ENCODE results near the gene ARFIP2. TPM values are rescaled to one million over a fixed set of nuclear protein-coding genes. Genes with fewer than 3 reads are reported as not detected.

ARFIP2 gene, protein sequence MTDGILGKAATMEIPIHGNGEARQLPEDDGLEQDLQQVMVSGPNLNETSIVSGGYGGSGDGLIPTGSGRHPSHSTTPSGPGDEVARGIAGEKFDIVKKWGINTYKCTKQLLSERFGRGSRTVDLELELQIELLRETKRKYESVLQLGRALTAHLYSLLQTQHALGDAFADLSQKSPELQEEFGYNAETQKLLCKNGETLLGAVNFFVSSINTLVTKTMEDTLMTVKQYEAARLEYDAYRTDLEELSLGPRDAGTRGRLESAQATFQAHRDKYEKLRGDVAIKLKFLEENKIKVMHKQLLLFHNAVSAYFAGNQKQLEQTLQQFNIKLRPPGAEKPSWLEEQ
- 46.0 to 58.4 TPM (median 56.1 TPM) in 5 replicates for total RNA-seq (2022; extraction: Qiagen RNA extraction; ENCODE audit: low read depth)

DNA sequence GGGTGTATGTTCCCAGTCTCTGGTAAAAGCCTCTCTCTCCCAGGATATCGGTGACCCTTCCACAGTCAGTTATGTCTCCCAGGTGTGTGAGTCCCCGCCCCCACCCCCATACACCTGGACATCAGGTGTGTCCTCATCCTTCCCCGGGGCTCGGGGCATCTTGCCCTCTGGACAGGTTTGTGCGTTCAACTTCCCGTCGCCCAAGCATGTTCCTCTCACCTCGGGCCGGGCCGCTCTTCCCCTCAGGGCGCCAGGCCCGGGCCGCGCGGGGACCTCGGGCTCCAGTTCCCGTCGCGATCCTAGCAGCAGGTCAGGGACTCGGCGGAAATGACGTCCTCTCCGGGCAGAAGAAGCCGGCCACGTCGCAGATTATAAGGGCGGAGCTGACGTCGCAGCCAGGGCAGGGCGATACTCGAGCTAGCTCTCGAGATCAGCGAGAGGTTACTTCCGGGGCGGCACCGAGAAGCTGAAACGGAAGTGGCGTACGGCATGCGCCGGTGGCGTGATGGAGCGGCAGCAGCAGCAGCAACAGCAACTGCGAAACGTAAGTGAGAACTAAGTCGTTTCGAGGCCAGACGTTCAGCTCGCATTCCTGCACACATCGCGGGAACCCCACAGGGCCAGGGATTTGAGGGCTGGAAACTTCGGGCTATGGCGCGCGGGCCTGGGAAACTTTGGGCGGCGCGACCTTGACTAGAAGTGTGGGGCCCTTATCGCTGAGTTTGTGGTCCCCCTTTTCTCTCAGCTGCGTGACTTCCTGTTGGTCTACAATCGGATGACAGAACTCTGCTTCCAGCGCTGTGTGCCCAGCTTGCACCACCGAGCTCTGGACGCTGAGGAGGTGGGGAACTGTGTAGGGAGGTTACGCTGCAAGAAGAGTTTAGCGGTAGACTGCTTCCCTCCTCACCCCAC is at the start of gene ARFIP2, which contains the start of gene TIMM10B:
ARFIP2 (minus strand) TSS at position 320 of the 912 bp plus-strand sequence. CDS start 910 bp downstream, outside the sequence.
TIMM10B (plus strand) TSS at position 490 of the 912 bp plus-strand sequence; CDS start at position 506, 16 bp downstream.

DNA sequence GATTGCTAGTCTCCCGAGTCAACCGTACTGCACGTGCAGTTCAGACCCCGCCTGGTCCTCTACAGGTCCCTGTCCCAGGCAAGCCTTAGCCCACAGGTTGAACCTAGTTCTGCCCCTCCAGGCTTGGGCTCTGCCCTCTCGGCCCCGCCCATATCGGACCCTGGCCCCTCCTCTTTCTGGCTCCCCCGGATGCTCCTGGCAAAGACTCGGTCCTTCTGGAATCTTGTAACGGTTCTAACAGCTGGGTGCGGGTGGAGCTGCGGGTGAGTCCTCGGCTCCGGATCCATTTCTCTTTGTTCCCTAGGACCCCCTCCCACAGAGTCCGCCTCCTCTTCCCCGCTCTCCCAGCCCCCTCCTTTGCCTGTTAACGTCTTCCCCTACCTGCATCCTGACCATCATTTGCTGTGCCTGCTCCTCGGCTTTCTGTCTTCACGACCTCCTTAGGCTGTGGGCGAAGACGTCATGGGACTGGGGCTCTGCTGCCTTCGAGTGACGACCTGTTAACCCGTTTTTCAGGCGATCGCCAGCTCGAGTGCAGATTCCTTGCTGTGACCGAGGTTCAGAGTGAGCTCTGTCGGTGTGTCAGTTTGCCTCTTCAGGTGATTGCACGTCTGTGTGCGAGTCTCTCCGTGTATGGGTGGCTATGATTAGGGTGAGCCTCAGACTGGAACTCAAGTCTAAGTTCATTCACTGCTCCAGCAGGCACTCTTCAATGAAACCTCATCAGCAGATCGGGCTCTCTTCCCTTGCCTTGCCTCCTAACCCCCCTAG is 16.1 kb upstream of the ARFIP2 start, which contains the start of gene DNHD1:
DNHD1 (plus strand) TSS at position 212 of the 771 bp plus-strand sequence. CDS start 936 bp downstream, outside the sequence.

DNA sequence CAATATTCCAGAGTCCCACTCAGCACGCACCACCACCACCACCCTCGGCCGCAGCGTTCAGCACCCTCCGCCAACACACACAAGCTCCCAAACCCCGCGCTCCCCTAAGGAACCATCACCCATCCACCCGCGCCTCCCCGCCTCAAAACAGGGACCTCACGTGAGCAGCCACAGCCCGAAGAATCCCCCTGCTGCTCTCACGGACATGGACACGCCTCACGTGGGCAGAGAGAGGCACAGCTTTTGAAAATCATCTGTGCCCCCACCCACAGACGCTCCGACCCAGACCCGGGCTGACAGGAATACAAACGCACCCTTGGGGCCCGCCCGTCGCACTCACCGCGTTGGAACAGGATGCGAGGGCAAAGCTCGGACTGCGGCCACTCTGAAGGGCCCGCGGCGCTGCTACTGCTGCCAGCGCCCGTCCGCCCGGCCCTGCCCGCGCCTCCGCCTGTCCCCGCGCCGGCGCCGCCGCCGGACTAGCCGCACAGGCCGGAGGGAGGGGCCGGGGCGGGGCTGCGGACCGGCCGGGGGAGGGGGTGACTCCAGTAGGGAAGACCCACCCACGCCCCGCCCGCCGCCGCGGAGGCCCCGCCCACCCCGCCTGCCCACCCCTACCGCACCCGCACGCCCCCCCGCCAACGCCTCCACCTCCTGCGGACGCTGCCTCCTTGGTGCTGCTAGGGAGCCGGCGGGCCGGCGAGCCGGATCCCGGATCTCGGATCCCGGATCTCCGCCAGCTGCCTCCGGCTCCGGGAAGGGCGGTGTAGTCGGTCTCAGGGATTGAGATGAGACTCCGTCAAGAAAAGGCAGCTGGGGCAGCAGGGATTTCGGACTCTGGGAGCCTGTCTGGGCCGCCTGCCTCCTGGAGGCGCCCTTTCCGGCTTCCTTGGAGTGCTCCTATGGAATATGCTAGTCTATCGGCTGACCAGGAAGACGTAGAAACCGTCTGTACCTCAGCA is 7.4 kb downstream of the ARFIP2 start, which contains the start of gene TRIM3:
TRIM3 (minus strand) TSS at position 491 of the 962 bp plus-strand sequence. CDS start 8,246 bp downstream, outside the sequence.

DNA sequence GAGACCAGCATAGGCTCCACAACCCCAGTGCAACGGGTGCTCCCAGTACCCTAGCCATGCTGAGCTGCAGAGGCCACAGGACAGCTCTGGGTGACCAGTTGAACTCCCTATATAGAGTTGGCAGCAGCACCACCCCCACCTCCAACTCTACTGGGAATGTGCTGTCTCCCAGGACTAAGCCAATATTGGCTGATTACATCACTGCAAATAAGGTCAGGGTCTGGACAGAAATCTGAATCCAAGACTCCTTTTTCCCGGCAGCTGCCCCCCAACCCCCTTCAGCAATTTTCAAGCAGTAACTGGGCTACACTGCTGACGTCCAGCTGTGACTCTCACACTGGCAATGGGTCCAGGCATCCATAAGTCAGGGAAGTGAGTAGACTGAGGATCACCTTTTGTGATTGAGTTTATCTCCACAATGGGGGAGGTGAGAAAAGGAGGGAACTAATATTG is 40.2 kb downstream of the ARFIP2 start, which contains the start of gene HPX:
HPX (minus strand) TSS at position 82 of the 453 bp plus-strand sequence; CDS start at position 58, 24 bp downstream.

Other genes with a start within 250 kb of the ARFIP2 start
- 14.3 to 23.7 TPM (median 17.4 TPM) in 5 replicates for gene FHIP1B, start 246.7 kb downstream of the ARFIP2 start, total RNA-seq (2022; extraction: Qiagen RNA extraction; ENCODE audit: low read depth)
- gene CNGA4, start 242.2 kb downstream of the ARFIP2 start, total RNA-seq (2022; extraction: Qiagen RNA extraction; ENCODE audit: low read depth) = 0.12 TPM in 2 of 5 replicates, not detected in the others
- gene CCKBR, start 221.5 kb downstream of the ARFIP2 start, total RNA-seq (2022; extraction: Qiagen RNA extraction; ENCODE audit: low read depth) = not detected in 5 replicates
- 19.2 to 36.5 TPM (median 27.2 TPM) in 5 replicates for gene CAVIN3, start 160.8 kb downstream of the ARFIP2 start, total RNA-seq (2022; extraction: Qiagen RNA extraction; ENCODE audit: low read depth)
- 7.4 to 11.4 TPM (median 10.1 TPM) in 5 replicates for gene SMPD1, start 90.9 kb downstream of the ARFIP2 start, total RNA-seq (2022; extraction: Qiagen RNA extraction; ENCODE audit: low read depth)
- gene APBB1, start 62.2 kb downstream of the ARFIP2 start, total RNA-seq (2022; extraction: Qiagen RNA extraction; ENCODE audit: low read depth) = 14.1 to 22.3 TPM (median 19.7 TPM) in 5 replicates
- gene HPX, start 40.3 kb downstream of the ARFIP2 start, total RNA-seq (2022; extraction: Qiagen RNA extraction; ENCODE audit: low read depth) = 0.42 to 1.9 TPM (median 0.61 TPM) in 5 replicates
- gene TRIM3, start 7.4 kb downstream of the ARFIP2 start, total RNA-seq (2022; extraction: Qiagen RNA extraction; ENCODE audit: low read depth) = 16.3 to 25.3 TPM (median 19.7 TPM) in 5 replicates
- gene TIMM10B, start 170 bp upstream of the ARFIP2 start, total RNA-seq (2022; extraction: Qiagen RNA extraction; ENCODE audit: low read depth) = 19.9 to 34.3 TPM (median 28.4 TPM) in 5 replicates
- 1.8 to 4.2 TPM (median 2.9 TPM) in 5 replicates for gene DNHD1, start 15.9 kb upstream of the ARFIP2 start, total RNA-seq (2022; extraction: Qiagen RNA extraction; ENCODE audit: low read depth)
- 27.3 to 34.5 TPM (median 32.3 TPM) in 5 replicates for gene RRP8, start 122.3 kb upstream of the ARFIP2 start, total RNA-seq (2022; extraction: Qiagen RNA extraction; ENCODE audit: low read depth)
- gene ILK, start 122.4 kb upstream of the ARFIP2 start, total RNA-seq (2022; extraction: Qiagen RNA extraction; ENCODE audit: low read depth) = 94.5 to 126 TPM (median 120 TPM) in 5 replicates
- 193 to 208 TPM (median 202 TPM) in 5 replicates for gene TAF10, start 130.9 kb upstream of the ARFIP2 start, total RNA-seq (2022; extraction: Qiagen RNA extraction; ENCODE audit: low read depth)
- gene TPP1, start 138.1 kb upstream of the ARFIP2 start, total RNA-seq (2022; extraction: Qiagen RNA extraction; ENCODE audit: low read depth) = 33.9 to 51.3 TPM (median 44.2 TPM) in 5 replicates
- gene DCHS1, start 174.5 kb upstream of the ARFIP2 start, total RNA-seq (2022; extraction: Qiagen RNA extraction; ENCODE audit: low read depth) = 0.05 to 0.13 TPM (median 0.10 TPM) in 5 replicates
- gene MRPL17, start 202.0 kb upstream of the ARFIP2 start, total RNA-seq (2022; extraction: Qiagen RNA extraction; ENCODE audit: low read depth) = 81.5 to 138 TPM (median 96.2 TPM) in 5 replicates

Data from A549 treated with ZK216348 at 1 μM for 4 hours (cell line).